GM21723 (cell line): ENCODE measurements around the gene BIRC5.

Experiments used
- ATAC-seq: cut with Tn5 transposase; IDR thresholded peaks from one replicate; pipeline ENCODE4 v1.9.1; 2021; ENCODE audit warnings: mild to moderate bottlenecking, moderate library complexity; ENCODE audit not compliant: unreplicated experiment

The BIRC5 gene

GRCh38 chr17:78271419-78272170 lies 57.5 kb downstream of the BIRC5 start:
- no peak for ATAC-seq

- no peak for ATAC-seq
Measured at GRCh38 chr17:78272181-78272913, 58.3 kb downstream of the BIRC5 start.

GRCh38 chr17:78272914-78273258 lies 58.8 kb downstream of the BIRC5 start:
- no peak for ATAC-seq

- ATAC-seq: no peak
Measured at GRCh38 chr17:78273813-78274212, 59.8 kb downstream of the BIRC5 start.
